Rectal smooth muscle tissue (tissue), 1 donor: ENCODE measurements around the gene EMILIN3.

Experiments
- H3K27ac ChIP-seq: one replicate; pipeline ENCODE4 v1.7.0; 2013; ENCODE audit warnings: low read depth, low read length, inconsistent platforms
- H3K27me3 ChIP-seq: one replicate; pipeline ENCODE4 v1.7.0; 2013; ENCODE audit warnings: low read length; ENCODE audit not compliant: control insufficient read depth, insufficient read depth
- H3K36me3 ChIP-seq: one replicate; pipeline ENCODE4 v1.7.0; 2013; ENCODE audit warnings: low read length; ENCODE audit not compliant: control insufficient read depth, insufficient read depth
- H3K4me1 ChIP-seq: one replicate; pipeline ENCODE4 v1.7.0; 2013; ENCODE audit warnings: low read length; ENCODE audit not compliant: control insufficient read depth, insufficient read depth
- H3K4me3 ChIP-seq: one replicate; pipeline ENCODE4 v1.7.0; 2013; ENCODE audit warnings: low read length
- H3K9ac ChIP-seq: one replicate; pipeline ENCODE4 v1.7.0; 2013; ENCODE audit warnings: low read length

Gene EMILIN3

DNA sequence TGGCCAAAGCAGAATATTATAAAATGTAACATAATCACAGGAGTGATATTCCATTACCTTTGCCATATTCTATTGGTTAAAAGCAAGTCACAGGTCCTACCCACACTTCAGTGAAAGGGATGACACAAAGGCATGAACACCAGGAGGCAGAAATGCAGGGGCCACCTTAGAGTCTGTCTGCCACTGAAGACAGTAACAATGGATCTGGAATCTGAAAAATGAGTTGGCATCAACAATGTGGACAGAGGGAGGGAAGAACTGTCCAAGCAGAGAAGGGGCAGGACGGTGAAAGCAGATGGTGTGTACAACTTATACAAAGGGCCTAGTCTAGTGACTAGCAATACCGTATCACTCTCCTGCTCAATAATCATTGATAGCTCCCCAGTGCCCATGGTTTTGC, 32.6 kb downstream of the EMILIN3 start:
- H3K9ac ChIP-seq: no peak overlapping the region
- no peak overlapping the region for H3K4me3 ChIP-seq
- H3K27ac ChIP-seq: no peak overlapping the region
- peaks cover 11% of the 10 kb centered on the region for H3K4me1 ChIP-seq
- H3K36me3 ChIP-seq: no peaks in the 10 kb centered on the region
- no peaks in the 10 kb centered on the region for H3K27me3 ChIP-seq

DNA sequence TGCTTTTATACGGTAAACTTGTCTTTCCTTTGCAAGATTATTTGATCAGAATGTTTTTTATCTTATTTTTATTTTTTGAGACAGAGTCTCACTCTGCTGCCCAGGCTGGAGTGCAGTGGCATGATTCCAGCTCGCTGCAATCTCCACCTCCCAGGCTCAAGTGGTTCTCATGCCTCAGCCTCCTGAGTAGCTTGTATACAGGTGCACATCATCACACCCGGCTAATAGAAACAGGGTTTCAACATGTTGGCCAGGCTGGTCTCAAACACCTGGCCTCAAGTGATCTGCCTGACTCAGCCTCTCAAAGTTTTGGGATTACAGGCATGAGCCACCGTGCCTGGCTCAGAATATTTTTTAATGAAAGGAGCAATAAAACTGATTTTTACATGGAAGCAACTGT, 34.9 kb downstream of the EMILIN3 start:
- no peak overlapping the region for H3K27ac ChIP-seq
- H3K4me3 ChIP-seq: no peak overlapping the region
- H3K9ac ChIP-seq: no peak overlapping the region
- H3K27me3 ChIP-seq: no peaks in the 10 kb centered on the region
- no peaks in the 10 kb centered on the region for H3K36me3 ChIP-seq
- H3K4me1 ChIP-seq: peaks cover 13% of the 10 kb centered on the region

DNA sequence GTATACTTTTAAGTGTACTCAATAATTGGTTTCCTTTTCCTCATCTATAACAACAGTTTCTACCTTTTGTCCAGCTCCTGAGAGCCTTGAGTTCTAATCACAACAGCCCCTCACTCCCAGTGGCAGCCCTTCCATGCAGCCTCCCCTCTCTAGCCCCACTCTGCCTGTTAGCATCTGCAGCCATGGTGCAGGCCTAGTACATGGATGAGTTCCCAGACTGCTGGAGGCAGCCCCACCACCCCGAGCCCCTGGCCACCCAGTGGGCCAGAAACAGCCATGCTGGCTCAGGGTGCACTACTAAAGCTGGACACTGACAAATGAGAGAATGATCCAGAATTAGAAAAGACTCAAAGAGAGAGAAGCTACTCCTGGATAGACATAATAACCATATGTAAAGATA, 35.7 kb downstream of the EMILIN3 start:
- no peak overlapping the region for H3K9ac ChIP-seq

DNA sequence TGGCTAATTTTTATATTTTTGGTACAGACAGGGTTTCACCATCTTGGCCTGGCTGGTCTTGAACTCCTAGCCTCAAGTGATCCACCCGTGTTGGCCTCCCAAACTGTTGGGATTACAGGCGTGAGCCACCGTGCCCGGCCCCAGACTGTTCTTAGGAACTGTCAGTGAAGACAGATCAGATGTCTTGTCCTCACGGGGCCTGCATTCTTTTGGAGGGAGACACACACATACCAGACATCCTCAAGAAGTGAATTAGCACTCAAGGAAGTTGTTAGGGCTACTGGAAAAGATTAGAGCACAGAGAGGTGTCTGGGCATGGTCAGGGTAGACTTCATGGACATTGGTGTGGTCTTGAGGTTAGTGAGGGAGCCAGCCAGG, 36.3 kb downstream of the EMILIN3 start:
- Histone ChIP-seq H3K4me1 (peaks cover 13% of the 10 kb centered on the region), H3K27me3 (no peaks in the 10 kb centered on the region), H3K36me3 (no peaks in the 10 kb centered on the region), H3K4me3 (no peak overlapping the region), H3K27ac (no peak overlapping the region), H3K9ac (no peak overlapping the region)

More for the DNA sequence above, 35.7 kb downstream of the EMILIN3 start:
- H3K36me3 ChIP-seq: no peaks in the 10 kb centered on the region
- H3K27me3 ChIP-seq: no peaks in the 10 kb centered on the region
- no peak overlapping the region for H3K4me3 ChIP-seq
- H3K27ac ChIP-seq: no peak overlapping the region
- H3K4me1 ChIP-seq: peaks cover 13% of the 10 kb centered on the region

DNA sequence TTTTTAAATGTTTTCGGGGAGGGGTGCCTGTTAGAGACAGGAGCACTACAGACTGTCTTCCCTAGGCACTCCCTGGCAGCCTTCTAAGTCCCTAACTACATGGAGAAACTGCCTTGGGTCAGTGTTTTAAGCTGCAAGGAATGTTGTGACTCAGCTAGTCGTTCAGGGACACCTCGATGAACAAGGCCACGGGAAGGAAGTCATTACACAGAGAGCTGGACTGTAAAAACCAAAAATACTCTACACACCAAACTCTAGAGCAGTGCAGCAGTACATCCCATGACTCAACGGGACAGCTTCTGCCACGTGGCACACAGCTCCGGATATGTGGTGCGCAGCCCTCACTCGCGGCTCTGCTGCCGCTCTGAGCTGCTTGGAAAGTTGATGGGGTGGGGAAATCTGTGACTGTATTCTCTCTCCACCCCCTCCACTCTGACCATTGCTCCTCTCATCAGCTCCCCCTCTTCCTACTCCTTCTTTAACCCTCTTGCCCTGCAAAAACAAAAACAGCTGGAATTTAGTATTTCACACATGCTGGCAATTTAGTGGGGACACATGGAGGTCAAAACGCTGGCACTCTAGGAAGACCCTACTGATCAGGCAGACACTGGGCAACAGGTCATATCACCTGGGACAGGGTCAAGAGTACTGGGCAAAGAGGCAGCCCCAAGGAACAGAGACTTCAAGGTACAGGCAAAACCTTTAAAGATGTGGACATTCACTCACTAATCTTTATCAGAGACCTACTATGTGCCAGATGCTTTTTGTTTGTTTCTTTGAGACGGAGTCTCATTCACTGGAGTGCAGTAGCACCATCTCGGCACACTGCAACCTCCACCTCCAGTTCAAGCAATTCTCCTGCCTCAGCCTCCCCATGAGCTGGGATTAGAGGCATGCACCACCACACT, 36.9 kb downstream of the EMILIN3 start:
- Histone ChIP-seq H3K9ac (no peak overlapping the region), H3K4me3 (peak overlapping the region; percentile 26), H3K27ac (peak overlapping the region; percentile 67), H3K36me3 (no peaks in the 10 kb centered on the region), H3K4me1 (peaks cover 13% of the 10 kb centered on the region), H3K27me3 (no peaks in the 10 kb centered on the region)

DNA sequence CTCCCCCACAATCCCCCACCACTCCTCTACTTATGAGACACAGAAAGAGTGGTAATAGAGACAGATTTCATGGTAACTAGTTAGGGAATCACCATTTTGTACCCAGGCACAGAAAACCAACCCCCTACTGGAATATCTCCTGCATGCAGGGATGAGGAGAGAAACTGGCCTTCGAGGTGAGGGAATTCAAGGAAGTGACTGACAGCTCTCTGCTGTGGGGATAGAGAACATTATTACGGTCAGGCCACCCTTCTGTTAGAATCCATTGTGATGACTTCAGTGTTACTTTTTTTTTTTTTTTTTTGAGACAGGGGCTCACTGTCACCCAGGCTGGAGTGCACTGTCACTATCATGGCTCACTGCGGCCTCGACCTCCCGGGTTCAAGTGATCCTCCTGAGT, 39.4 kb downstream of the EMILIN3 start:
- H3K36me3 ChIP-seq: no peaks in the 10 kb centered on the region
- no peak overlapping the region for H3K4me3 ChIP-seq
- no peak overlapping the region for H3K27ac ChIP-seq
- H3K27me3 ChIP-seq: no peaks in the 10 kb centered on the region
- no peak overlapping the region for H3K9ac ChIP-seq
- peaks cover 13% of the 10 kb centered on the region for H3K4me1 ChIP-seq

DNA sequence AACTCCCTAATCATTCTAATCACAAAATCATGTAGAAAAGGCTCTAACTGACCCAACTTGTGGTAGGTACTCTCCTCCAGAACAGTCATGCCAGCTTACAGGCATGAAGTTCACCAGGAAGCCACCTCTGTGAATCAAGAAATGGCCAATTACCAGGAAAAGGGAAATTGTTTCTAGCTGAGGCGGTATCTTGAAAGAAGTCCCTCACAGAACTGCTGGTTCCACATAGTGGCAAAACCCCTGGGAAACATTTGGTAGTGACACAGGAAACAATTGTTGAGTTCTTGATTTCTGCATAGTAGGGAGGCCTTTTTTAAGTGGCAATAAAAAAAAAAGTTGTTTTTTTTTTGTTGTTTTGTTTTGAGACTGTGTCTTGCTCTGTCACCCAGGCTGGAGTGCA, 45.6 kb downstream of the EMILIN3 start:
- Histone ChIP-seq H3K4me1 (peaks cover under 1% of the 10 kb centered on the region), H3K9ac (no peak overlapping the region), H3K27ac (no peak overlapping the region), H3K36me3 (no peaks in the 10 kb centered on the region), H3K4me3 (no peak overlapping the region), H3K27me3 (no peaks in the 10 kb centered on the region)

DNA sequence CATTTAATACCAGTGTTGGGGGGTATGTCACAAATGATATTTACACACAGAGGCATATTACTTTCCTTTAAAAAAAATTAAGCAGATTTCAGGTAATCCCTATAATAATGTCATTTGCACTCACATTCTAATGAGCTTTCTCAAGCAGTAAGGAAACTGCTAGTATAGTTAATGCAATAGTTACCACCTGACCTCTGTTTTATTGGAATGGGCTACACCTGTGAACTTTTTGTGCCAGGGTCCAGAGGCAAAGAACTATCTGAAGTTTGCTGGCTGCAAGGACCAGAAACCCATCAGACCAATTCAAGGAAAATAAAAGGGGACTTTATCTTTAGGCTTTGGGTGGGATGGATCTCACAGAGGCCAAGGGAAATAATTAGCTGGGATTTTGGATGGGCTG, 46.2 kb downstream of the EMILIN3 start:
- Histone ChIP-seq H3K9ac (no peak overlapping the region), H3K36me3 (no peaks in the 10 kb centered on the region), H3K27me3 (no peaks in the 10 kb centered on the region), H3K27ac (no peak overlapping the region), H3K4me1 (peaks cover 2% of the 10 kb centered on the region), H3K4me3 (no peak overlapping the region)

DNA sequence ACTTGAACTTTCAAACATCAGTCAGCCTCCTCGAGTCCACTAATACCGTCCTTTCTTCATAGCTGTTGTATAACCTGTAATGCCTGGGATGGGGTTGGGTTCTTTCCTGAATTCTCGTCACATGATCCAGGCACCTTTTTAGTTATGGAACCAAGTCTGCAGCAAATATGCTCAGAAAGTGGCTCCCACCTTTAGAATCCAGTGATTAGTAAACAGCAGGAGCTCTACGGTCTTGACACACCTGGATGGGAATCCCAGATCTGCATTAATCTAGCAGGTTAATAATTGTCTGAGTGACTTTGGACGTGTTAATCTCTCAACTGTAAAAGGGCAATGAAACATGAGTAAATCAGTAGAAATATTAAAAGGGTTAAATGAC, 48.4 kb downstream of the EMILIN3 start:
- Histone ChIP-seq H3K9ac (no peak overlapping the region), H3K4me3 (peak overlapping the region; percentile 78), H3K27ac (peak overlapping the region; percentile 61), H3K4me1 (peaks cover 2% of the 10 kb centered on the region), H3K36me3 (no peaks in the 10 kb centered on the region), H3K27me3 (no peaks in the 10 kb centered on the region)

DNA sequence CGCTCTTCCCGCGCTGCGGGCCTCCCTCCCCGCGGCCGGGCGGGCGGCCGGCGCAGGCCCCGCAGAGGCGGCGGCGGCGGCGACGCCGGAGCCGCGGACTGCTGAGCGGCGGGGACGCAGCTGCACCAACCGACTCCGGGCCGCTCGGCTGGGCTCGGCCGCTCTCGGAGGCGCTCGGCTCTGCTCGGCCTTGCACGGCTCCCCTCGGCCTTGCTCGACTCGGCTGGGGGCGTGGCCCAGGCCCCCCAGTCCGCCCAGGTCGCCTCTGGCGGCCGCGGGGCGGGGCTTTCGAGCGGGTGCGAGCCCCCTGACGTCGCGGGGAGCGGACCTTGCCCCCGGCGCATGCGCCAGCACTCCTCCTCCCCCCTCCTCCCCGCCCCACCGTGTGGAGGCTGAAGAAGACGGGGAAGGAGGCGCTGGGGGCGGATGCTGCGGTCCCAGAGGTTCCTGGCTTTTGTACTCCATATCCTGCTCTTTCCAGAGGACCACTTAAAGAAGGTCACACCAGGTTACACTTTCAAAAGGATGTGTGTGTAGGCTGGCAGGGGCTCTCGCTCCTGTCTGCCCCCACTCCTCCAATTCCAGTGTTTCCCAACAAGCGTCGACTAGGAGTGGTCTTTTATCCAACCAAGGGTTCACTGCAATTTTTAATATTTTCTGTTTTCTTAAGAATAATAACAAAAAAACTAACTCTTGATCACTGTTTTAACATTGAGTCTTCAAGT, 48.9 kb downstream of the EMILIN3 start, which contains the start of gene ZHX3:
TSS of gene ZHX3 (minus strand) at position 186 of the 725 bp plus-strand sequence. CDS start 112,815 bp downstream, outside the sequence.
- Histone ChIP-seq H3K4me3 (peak within 1 kb of the TSS; percentile 78), H3K9ac (peak within 1 kb of the TSS; percentile 53), H3K27me3 (no peaks in the 10 kb centered on the region), H3K36me3 (no peaks in the 10 kb centered on the region), H3K27ac (peak within 1 kb of the TSS; percentile 81), H3K4me1 (peaks cover 2% of the 10 kb centered on the region)

DNA sequence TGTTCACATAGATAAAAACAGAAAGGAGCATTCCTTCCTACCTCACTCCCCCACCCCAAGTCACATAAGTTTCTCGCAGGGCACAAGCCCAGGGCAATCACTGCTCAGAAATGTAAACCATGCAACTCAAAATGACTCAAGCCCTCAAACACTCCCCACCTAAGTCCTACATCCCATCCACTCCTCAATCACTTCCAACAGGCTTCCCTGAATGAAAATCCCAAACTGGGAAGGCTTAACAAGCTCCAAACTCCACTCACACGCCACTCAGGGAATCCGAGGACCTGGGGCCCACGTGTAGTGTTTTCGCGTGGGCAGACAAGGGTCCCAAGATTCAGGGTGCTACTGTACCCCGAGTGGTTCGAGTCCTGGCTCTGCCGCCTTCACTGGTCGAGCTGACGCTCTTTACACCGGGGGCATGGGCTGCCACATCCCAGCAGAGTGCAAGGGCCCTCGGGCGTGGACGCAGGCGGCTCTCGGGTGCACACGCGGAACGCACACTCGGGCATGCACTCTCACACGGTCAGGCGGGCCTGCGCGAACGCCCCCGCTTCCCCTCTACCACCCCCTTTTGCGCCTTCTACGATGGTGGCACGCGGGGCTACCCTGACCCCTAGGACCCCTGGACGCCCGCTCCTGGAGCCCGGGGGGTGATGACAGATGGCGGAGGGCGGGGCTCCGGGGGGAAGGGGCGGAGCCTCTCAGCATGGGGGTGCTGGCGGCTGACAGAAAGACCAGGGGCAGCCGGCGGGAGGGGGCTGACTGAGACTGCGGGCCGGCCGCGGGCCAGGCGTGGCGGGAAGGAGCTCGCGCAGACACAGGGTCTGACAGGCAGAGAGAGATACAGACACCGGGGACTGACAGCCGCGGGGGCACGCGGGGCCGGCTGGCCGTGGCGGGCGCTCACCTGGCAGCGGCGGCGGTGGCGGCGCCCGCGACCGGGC, 49.7 kb downstream of the EMILIN3 start:
- Histone ChIP-seq H3K36me3 (no peaks in the 10 kb centered on the region), H3K4me3 (peak overlapping the region; percentile 78), H3K27ac (peak overlapping the region; percentile 81), H3K4me1 (peaks cover 2% of the 10 kb centered on the region), H3K27me3 (no peaks in the 10 kb centered on the region), H3K9ac (peak overlapping the region; percentile 53)

DNA sequence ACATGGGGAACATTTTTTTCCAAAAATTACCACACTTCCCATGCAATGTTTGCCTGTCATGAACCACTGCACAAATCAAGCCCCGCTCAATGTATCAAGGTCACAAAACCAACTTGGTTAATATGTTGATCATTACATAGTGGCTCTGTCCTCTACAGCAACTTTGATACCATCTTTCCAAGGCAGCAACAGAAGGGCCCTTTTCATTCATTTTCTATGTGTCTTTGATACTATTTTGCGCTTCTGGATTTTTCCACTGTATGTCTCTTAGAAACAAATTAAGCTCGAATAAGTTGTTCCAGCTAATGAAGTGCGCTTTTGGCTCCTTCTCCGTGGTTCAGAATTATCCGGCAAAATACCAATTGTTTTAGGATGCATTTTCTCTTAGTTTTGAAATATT, 50.6 kb downstream of the EMILIN3 start:
- H3K27ac ChIP-seq: peak overlapping the region; percentile 53

More for the DNA sequence above, 50.6 kb downstream of the EMILIN3 start:
- H3K27me3 ChIP-seq: no peaks in the 10 kb centered on the region
- no peaks in the 10 kb centered on the region for H3K36me3 ChIP-seq
- no peak overlapping the region for H3K9ac ChIP-seq
- no peak overlapping the region for H3K4me3 ChIP-seq
- H3K4me1 ChIP-seq: peaks cover 2% of the 10 kb centered on the region
